CD4-positive, CD25-positive, alpha-beta regulatory T cell (primary cell): Measurements from ENCODE around the gene JPH3. TPM values are rescaled to one million over a fixed set of nuclear protein-coding genes. Genes with fewer than 3 reads are reported as not detected.

Source experiments
- ATAC-seq, 2 donors: fragments of 150-1000 bp; cut with Tn5 transposase; one replicate each; pipeline ENCODE4 v1.10.0; 2021; ENCODE audit warnings: low read depth in 2 of 2, moderate number of reproducible peaks in 2 of 2, moderate library complexity in 1 of 2
- DNase-seq, 3 donors: peaks; one replicate each; pipeline versions ENCODE4 v3.0.0 to v3.0.0-alpha.2; 2012 to 2022; ENCODE audit warnings: mixed read lengths in 1 of 3
- H3K27ac ChIP-seq: one replicate; pipeline ENCODE4 v1.7.0; 2013; ENCODE audit warnings: mild to moderate bottlenecking, low read length; ENCODE audit not compliant: insufficient read depth, poor library complexity, severe bottlenecking
- H3K27me3 ChIP-seq: one replicate; pipeline ENCODE4 v1.7.0; 2013; ENCODE audit warnings: low read length; ENCODE audit not compliant: control insufficient read depth, insufficient read depth
- H3K36me3 ChIP-seq: one replicate; pipeline ENCODE4 v1.7.0; 2013; ENCODE audit warnings: mild to moderate bottlenecking, low read length, moderate library complexity; ENCODE audit not compliant: control insufficient read depth, insufficient read depth
- H3K4me1 ChIP-seq: 2 replicates; pipeline ENCODE4 v1.7.0; 2013; ENCODE audit warnings: mild to moderate bottlenecking, low read length; ENCODE audit not compliant: insufficient read depth, control insufficient read depth, poor library complexity, severe bottlenecking
- H3K4me3 ChIP-seq: one replicate; pipeline ENCODE4 v1.7.0; 2013; ENCODE audit warnings: low read depth, mild to moderate bottlenecking, low read length, moderate library complexity
- H3K9me3 ChIP-seq, 2 experiments: 1 replicate in 1 of 2; 2 replicates in 1 of 2; pipeline ENCODE4 v1.7.0; 2013; ENCODE audit warnings: low read length in 2 of 2, mild to moderate bottlenecking in 1 of 2, moderate library complexity in 1 of 2; ENCODE audit not compliant: control insufficient read depth in 2 of 2
- H3K27ac Mint-ChIP-seq, 3 donors: one replicate each; pipeline ENCODE4 v1.8.0; 2020 to 2022; ENCODE audit warnings: mild to moderate bottlenecking in 3 of 3, mixed read lengths in 3 of 3, moderate library complexity in 2 of 3
- H3K27me3 Mint-ChIP-seq: one replicate; pipeline ENCODE4 v1.8.0; 2022; ENCODE audit warnings: mild to moderate bottlenecking, mixed read lengths
- H3K36me3 Mint-ChIP-seq: one replicate; pipeline ENCODE4 v1.8.0; 2020; ENCODE audit warnings: mixed read lengths
- H3K4me1 Mint-ChIP-seq, 4 donors: one replicate each; pipeline ENCODE4 v1.8.0; 2020 to 2022; ENCODE audit warnings: mixed read lengths in 4 of 4, mild to moderate bottlenecking in 1 of 4
- H3K4me3 Mint-ChIP-seq, 4 donors: one replicate each; pipeline ENCODE4 v1.8.0; 2020 to 2022; ENCODE audit warnings: mild to moderate bottlenecking in 4 of 4, mixed read lengths in 4 of 4, moderate library complexity in 3 of 4
- H3K9me3 Mint-ChIP-seq, 7 donors: one replicate each; pipeline ENCODE4 v1.8.0; 2020 to 2022; ENCODE audit warnings: mixed read lengths in 7 of 7, mild to moderate bottlenecking in 3 of 7, moderate library complexity in 2 of 7
- polyA plus RNA-seq, 4 donors: library from polyadenylated mRNA; unstranded; fragments of 300-500 nt; fragmentation: Illumina TruSeq; gene quantifications; one replicate each; pipeline ENCODE4 v1.2.3, GENCODE V29; 2021
- total RNA-seq: library from RNA; stranded (reverse); gene quantifications from one replicate; pipeline ENCODE4 v1.2.3, GENCODE V29; 2022

JPH3 gene
- total RNA-seq (not detected), polyA plus RNA-seq (not detected)

- Histone ChIP-seq H3K4me1 (peaks cover 12% of the 10 kb centered on the region), H3K27ac (no peak within 1 kb of the TSS), H3K27me3 (peaks cover 20% of the 10 kb centered on the region), H3K9me3 (no peaks in the 10 kb centered on the region), H3K4me3 (no peak within 1 kb of the TSS), H3K36me3 (no peaks in the 10 kb centered on the region)
- ATAC-seq: no peak
- Mint-ChIP-seq H3K9me3 (peaks cover 0 to 11% (median 0%) of the 10 kb centered on the region in 7 donors), H3K27me3 (peaks cover 55% of the 10 kb centered on the region), H3K4me3 (peak within 1 kb of the TSS in 2 of 4 donors; percentile 48 to 79), H3K27ac (peak within 1 kb of the TSS in 1 of 3 donors; percentile 63), H3K36me3 (no peaks in the 10 kb centered on the region), H3K4me1 (peaks cover 0 to 21% (median 3%) of the 10 kb centered on the region in 4 donors)
- no peak for DNase-seq
Measured at GRCh38 chr16:87602001-87602775, at the start of gene JPH3. JPH3 (plus strand) TSS chr16:87602508; CDS start chr16:87603147, 639 bp downstream.

GRCh38 chr16:87552772-87553573 is 49.3 kb upstream of the JPH3 start:
- Mint-ChIP-seq H3K36me3 (no peaks in the 10 kb centered on the region), H3K27ac (peak overlapping the region in 1 of 3 donors; percentile 81), H3K27me3 (no peaks in the 10 kb centered on the region), H3K9me3 (no peaks in the 10 kb centered on the region), H3K4me3 (no peak overlapping the region), H3K4me1 (peaks cover 0 to 5% (median 2%) of the 10 kb centered on the region in 4 donors)
- Histone ChIP-seq H3K4me1 (no peaks in the 10 kb centered on the region), H3K9me3 (no peaks in the 10 kb centered on the region), H3K4me3 (no peak overlapping the region), H3K27ac (no peak overlapping the region), H3K27me3 (no peaks in the 10 kb centered on the region), H3K36me3 (no peaks in the 10 kb centered on the region)
- ATAC-seq: no peak
- DNase-seq: no peak

- Histone ChIP-seq H3K9me3 (no peaks in the 10 kb centered on the region), H3K4me1 (no peaks in the 10 kb centered on the region), H3K36me3 (no peaks in the 10 kb centered on the region), H3K4me3 (no peak overlapping the region), H3K27ac (no peak overlapping the region), H3K27me3 (no peaks in the 10 kb centered on the region)
- H3K4me3 Mint-ChIP-seq: no peak overlapping the region
- H3K27ac Mint-ChIP-seq: no peak overlapping the region
- no peak for ATAC-seq
- no peaks in the 10 kb centered on the region for H3K27me3 Mint-ChIP-seq
- DNase-seq: no peak
- peaks cover 0 to 3% (median 1%) of the 10 kb centered on the region in 4 donors for H3K4me1 Mint-ChIP-seq
- H3K9me3 Mint-ChIP-seq: peaks cover 0 to 3% (median 0%) of the 10 kb centered on the region in 7 donors
- H3K36me3 Mint-ChIP-seq: no peaks in the 10 kb centered on the region
Measured at GRCh38 chr16:87554754-87555427, 47.4 kb upstream of the JPH3 start.

- no peak for ATAC-seq
- Histone ChIP-seq H3K4me1 (no peaks in the 10 kb centered on the region), H3K27me3 (no peaks in the 10 kb centered on the region), H3K27ac (no peak overlapping the region), H3K4me3 (no peak overlapping the region), H3K9me3 (no peaks in the 10 kb centered on the region), H3K36me3 (no peaks in the 10 kb centered on the region)
- Mint-ChIP-seq H3K27ac (no peak overlapping the region), H3K4me3 (no peak overlapping the region), H3K36me3 (no peaks in the 10 kb centered on the region), H3K27me3 (no peaks in the 10 kb centered on the region), H3K4me1 (peaks cover 0 to 2% (median 0%) of the 10 kb centered on the region in 4 donors), H3K9me3 (peaks cover 0 to 3% (median 0%) of the 10 kb centered on the region in 7 donors)
- DNase-seq: no peak
Measured at GRCh38 chr16:87555647-87556046, 46.7 kb upstream of the JPH3 start.

GRCh38 chr16:87556941-87557459 is 45.3 kb upstream of the JPH3 start:
- no peaks in the 10 kb centered on the region for H3K27me3 Mint-ChIP-seq
- H3K36me3 Mint-ChIP-seq: no peaks in the 10 kb centered on the region
- H3K4me1 ChIP-seq: no peaks in the 10 kb centered on the region
- H3K9me3 Mint-ChIP-seq: peaks cover 0 to 3% (median 0%) of the 10 kb centered on the region in 7 donors
- no peak overlapping the region for H3K27ac ChIP-seq
- peaks cover 0 to 2% (median 0%) of the 10 kb centered on the region in 4 donors for H3K4me1 Mint-ChIP-seq
- H3K27ac Mint-ChIP-seq: no peak overlapping the region
- DNase-seq (no peak), ATAC-seq (no peak)
- H3K4me3 Mint-ChIP-seq: no peak overlapping the region
- H3K27me3 ChIP-seq: no peaks in the 10 kb centered on the region
- H3K36me3 ChIP-seq: no peaks in the 10 kb centered on the region
- no peak overlapping the region for H3K4me3 ChIP-seq
- H3K9me3 ChIP-seq: no peaks in the 10 kb centered on the region

- no peaks in the 10 kb centered on the region for H3K36me3 ChIP-seq
- no peaks in the 10 kb centered on the region for H3K27me3 ChIP-seq
- Mint-ChIP-seq H3K9me3 (peaks cover 0 to 3% (median 0%) of the 10 kb centered on the region in 7 donors), H3K27me3 (no peaks in the 10 kb centered on the region), H3K4me1 (peaks cover 0 to 2% (median 0%) of the 10 kb centered on the region in 4 donors), H3K36me3 (no peaks in the 10 kb centered on the region), H3K4me3 (no peak overlapping the region), H3K27ac (no peak overlapping the region)
- H3K9me3 ChIP-seq: no peaks in the 10 kb centered on the region
- H3K4me3 ChIP-seq: no peak overlapping the region
- ATAC-seq: no peak
- H3K27ac ChIP-seq: no peak overlapping the region
- H3K4me1 ChIP-seq: no peaks in the 10 kb centered on the region
- DNase-seq: no peak
Measured at GRCh38 chr16:87558682-87559081, 43.6 kb upstream of the JPH3 start.

- no peak for ATAC-seq
- Histone ChIP-seq H3K36me3 (no peaks in the 10 kb centered on the region), H3K4me3 (no peak overlapping the region), H3K4me1 (no peaks in the 10 kb centered on the region), H3K27ac (no peak overlapping the region), H3K9me3 (no peaks in the 10 kb centered on the region), H3K27me3 (no peaks in the 10 kb centered on the region)
- peaks cover 0 to 5% (median 0%) of the 10 kb centered on the region in 7 donors for H3K9me3 Mint-ChIP-seq
- no peaks in the 10 kb centered on the region for H3K36me3 Mint-ChIP-seq
- no peak for DNase-seq
- peaks cover 0 to 2% (median 0%) of the 10 kb centered on the region in 4 donors for H3K4me1 Mint-ChIP-seq
- no peak overlapping the region for H3K4me3 Mint-ChIP-seq
- H3K27me3 Mint-ChIP-seq: no peaks in the 10 kb centered on the region
- H3K27ac Mint-ChIP-seq: no peak overlapping the region
Measured at GRCh38 chr16:87559945-87560344, 42.4 kb upstream of the JPH3 start.
